ENCODE data around the gene CELSR1. TPM values are rescaled to one million over a fixed set of nuclear protein-coding genes. Genes with fewer than 3 reads are reported as not detected.

CELSR1 gene
- polyA plus RNA-seq, 1 experiment, result 0.14 TPM

DNA sequence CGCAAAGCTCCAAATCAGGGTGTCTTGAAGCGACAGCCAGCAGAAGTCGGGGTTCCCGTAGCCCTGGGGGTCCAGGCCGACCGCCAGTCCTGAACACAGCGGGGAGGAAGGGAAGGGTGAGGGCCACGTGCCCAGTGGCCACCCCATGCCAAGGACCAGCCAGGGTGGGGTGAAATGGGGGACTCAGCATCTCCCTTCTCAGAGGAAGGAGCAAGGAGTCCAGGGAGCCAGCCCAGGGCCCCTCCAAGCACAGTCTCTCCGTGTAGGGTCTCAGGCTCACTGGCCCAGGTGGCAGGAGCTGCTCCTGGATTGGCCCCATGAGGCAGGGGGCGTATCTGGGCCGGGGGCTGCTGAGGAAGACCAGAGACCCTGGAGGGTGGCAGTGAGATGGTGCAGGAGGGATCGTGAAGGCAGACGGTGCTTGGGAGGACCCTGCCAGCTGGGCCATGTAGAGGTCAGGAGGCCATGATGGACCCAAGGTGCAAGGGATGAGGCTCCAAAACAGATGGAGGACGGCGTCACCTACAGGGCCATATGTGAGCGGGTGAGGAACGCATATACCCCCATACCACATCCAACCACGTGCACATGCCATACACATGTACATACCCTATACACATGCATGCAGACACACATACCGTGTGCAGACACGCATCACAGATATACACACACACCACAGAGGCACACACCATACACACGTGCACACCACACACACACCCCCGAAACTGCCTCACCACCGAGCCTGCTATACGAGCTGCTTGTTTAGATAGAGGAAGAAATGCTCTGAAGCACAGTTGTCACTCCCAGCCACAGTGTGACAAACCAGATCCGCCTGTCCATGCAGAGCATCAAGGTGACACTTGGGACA is 167.5 kb downstream of the CELSR1 start:
- H3K4me3 ChIP-seq (ENCODE audit: low read depth, low read length), result no peak overlapping the region
- H3K27ac ChIP-seq (ENCODE audit: low read depth, low read length), result no peak overlapping the region
- TF ChIP-seq, protein P1, sequence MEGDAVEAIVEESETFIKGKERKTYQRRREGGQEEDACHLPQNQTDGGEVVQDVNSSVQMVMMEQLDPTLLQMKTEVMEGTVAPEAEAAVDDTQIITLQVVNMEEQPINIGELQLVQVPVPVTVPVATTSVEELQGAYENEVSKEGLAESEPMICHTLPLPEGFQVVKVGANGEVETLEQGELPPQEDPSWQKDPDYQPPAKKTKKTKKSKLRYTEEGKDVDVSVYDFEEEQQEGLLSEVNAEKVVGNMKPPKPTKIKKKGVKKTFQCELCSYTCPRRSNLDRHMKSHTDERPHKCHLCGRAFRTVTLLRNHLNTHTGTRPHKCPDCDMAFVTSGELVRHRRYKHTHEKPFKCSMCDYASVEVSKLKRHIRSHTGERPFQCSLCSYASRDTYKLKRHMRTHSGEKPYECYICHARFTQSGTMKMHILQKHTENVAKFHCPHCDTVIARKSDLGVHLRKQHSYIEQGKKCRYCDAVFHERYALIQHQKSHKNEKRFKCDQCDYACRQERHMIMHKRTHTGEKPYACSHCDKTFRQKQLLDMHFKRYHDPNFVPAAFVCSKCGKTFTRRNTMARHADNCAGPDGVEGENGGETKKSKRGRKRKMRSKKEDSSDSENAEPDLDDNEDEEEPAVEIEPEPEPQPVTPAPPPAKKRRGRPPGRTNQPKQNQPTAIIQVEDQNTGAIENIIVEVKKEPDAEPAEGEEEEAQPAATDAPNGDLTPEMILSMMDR (IDR thresholded peaks at IDR 0.05; ENCODE audit: low read depth, low read length), result no peak
- no peak for DNase-seq (ENCODE audit: low read depth, low spot score)
- CTCF ChIA-PET, result interaction anchor here (0.6 to 1.2 kb wide), 2 partner anchors 32 to 172 kb away, joined by 4 to 5 read pairs; no protein-coding TSS in a partner anchor
- peaks cover 13% of the 10 kb centered on the region for H3K27me3 ChIP-seq (ENCODE audit: control insufficient read depth, insufficient read depth, low read length)
- peaks cover 7% of the 10 kb centered on the region for H3K9me3 ChIP-seq (ENCODE audit: control insufficient read depth, insufficient read depth, low read length)
- POLR2A ChIA-PET, result no interaction called here

DNA sequence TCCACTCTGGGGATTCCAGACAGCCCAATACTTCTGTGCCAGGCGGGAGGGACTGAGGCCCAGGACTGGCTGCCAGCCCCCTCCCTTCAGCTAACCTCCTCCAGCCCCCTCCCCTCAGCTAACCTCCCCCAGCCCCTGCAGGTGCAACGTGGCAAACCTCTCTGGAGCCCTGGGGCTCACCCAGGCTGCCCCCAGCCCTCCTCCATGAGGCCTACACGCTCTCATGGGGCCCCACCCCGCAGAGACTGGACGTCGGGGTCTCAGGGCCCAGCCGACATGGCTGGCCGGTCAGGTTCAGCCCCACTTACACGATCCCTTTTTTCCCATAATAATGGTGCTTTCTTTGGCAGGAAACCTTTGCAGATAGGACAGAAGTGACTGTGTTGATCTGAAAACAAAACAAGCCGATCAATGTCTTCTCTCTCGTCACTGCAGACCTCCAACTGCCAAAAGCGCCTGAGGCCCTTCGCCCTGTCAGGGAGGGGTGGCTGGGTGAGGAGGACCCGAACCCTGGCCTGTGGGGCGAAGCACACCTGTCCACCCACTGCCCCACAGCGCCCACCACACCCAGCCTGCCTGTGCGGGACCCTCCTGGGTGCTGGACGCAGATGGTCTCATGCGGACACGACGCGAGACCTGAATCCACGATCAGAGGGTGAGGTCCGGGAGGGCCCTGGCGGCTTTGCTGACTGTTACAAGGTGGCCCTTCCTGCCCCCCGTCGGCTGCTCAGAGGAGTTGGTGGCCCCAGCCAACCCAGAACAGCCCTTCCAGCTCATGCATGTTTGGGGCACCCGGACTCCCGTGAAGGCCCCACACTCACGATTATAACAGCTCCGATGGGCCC is 168.3 kb downstream of the CELSR1 start:
- H3K27ac ChIP-seq (ENCODE audit: low read depth, low read length), result no peak overlapping the region
- no peak for DNase-seq (ENCODE audit: low read depth, low spot score)
- no peak overlapping the region for H3K4me3 ChIP-seq (ENCODE audit: low read depth, low read length)
- CTCF ChIA-PET, result interaction anchor here (0.6 to 3.4 kb wide), 5 partner anchors 11 to 178 kb away, joined by 4 to 112 read pairs (median 12); no protein-coding TSS in a partner anchor
- peaks cover 9% of the 10 kb centered on the region for H3K27me3 ChIP-seq (ENCODE audit: control insufficient read depth, insufficient read depth, low read length)
- TF ChIP-seq, protein P1 (IDR thresholded peaks at IDR 0.05; ENCODE audit: low read depth, low read length), result no peak
- POLR2A ChIA-PET, result no interaction called here
- no peaks in the 10 kb centered on the region; the same call in 1 of the 2 replicates for H3K9me3 ChIP-seq (ENCODE audit: control insufficient read depth, insufficient read depth, low read length)

DNA sequence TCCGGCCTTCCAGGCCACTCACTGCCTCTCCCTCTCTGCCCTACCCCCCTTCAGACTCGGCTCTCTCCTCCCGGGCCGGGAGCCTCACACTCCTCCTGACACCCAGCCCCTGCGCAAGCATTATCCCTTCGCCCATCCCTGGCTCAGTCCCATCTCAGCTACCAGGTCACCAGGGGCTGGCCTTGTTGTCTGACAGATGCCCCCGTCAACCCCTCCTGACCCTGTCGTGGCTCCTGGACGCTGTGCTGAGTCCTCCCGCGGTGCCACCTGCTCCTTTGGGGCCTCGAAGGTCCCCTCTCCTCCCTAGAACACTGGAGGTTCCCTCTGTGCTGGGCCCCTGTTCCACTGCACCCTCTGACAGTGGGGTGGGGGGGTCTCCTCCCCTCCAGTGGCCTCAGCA is 169.0 kb downstream of the CELSR1 start:
- POLR2A ChIA-PET, result no interaction called here
- no peak for DNase-seq (ENCODE audit: low read depth, low spot score)

DNA sequence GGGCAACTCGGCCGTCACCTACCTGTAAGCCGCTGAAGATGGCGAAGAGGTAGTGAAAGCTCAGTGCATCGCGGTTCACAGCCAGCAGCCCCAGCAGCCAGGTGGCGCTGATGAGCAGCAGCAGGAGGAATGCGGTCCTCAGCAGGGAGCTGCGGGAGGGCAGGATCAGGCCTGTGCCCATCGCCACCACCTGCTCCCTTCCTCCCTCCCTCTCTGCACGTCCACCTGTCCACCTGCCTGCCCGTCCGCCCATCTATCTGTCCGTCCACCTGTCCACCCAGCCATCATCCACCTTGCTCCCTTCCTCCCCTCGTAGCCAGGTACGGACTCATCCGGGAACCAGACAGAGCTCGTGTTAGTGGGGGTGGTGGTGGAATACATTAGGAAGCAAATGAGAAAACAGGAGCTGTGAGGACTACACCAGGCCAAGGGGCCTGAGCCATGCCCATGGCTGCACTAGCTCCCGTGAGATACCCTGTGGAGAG is 169.7 kb downstream of the CELSR1 start:
- H3K9me3 ChIP-seq (ENCODE audit: control insufficient read depth, insufficient read depth, low read length), result no peaks in the 10 kb centered on the region; the same call in 1 of the 2 replicates
- peaks cover 9% of the 10 kb centered on the region for H3K27me3 ChIP-seq (ENCODE audit: control insufficient read depth, insufficient read depth, low read length)
- ChIA-PET POLR2A (no interaction called here), CTCF (interaction anchor here (0.6 to 3.4 kb wide), 28 partner anchors 9 to 373 kb away, joined by 3 to 112 read pairs (median 4); no protein-coding TSS in a partner anchor)
- no peak overlapping the region for H3K4me3 ChIP-seq (ENCODE audit: low read depth, low read length)
- DNase-seq (ENCODE audit: low read depth, low spot score), result peak; percentile 10
- TF ChIP-seq, protein P1 (IDR thresholded peaks at IDR 0.05; ENCODE audit: low read depth, low read length), result peak; percentile 89
- no peak overlapping the region for H3K27ac ChIP-seq (ENCODE audit: low read depth, low read length)

More for the DNA sequence above, 169.0 kb downstream of the CELSR1 start:
- Histone ChIP-seq H3K27me3 (ENCODE audit: control insufficient read depth, insufficient read depth, low read length) (peaks cover 9% of the 10 kb centered on the region), H3K27ac (ENCODE audit: low read depth, low read length) (no peak overlapping the region), H3K4me3 (ENCODE audit: low read depth, low read length) (no peak overlapping the region), H3K9me3 (ENCODE audit: control insufficient read depth, insufficient read depth, low read length) (no peaks in the 10 kb centered on the region; the same call in 1 of the 2 replicates)
- TF ChIP-seq, protein P1 (IDR thresholded peaks at IDR 0.05; ENCODE audit: low read depth, low read length), result no peak
- CTCF ChIA-PET, result interaction anchor here (0.8 to 3.4 kb wide), 17 partner anchors 9 to 374 kb away, joined by 3 to 112 read pairs (median 4); no protein-coding TSS in a partner anchor

Data from AG04450 (cell line).